PC-3 (cell line): ENCODE results near the gene MRM2. TPM values are rescaled to one million over a fixed set of nuclear protein-coding genes. Genes with fewer than 3 reads are reported as not detected.

ENCODE experiments used
- ATAC-seq: fragments of 200-7000 bp; cut with Tn5 transposase; 2 replicates; pipeline ENCODE4 v1.9.1; 2020; ENCODE audit warnings: mild to moderate bottlenecking, moderate library complexity
- BruUV-seq: library from RNA; stranded (reverse); fragments of 400-500 nt; replicated peaks from 2 replicates; lab custom pipeline; 2021; lab: Mats Ljungman, UMichigan
- CTCF ChIA-PET: fragments of 300-600 bp; sonication (Branson Sonifier 250); formaldehyde crosslinking; loops from one replicate; lab custom pipeline; 2022; ENCODE audit warnings: antibody characterized with exemption; lab: Charles Lee
- POLR2A ChIA-PET: fragments of 300-600 bp; sonication (Branson Sonifier 250); formaldehyde crosslinking; loops from one replicate; lab custom pipeline; 2022; ENCODE audit warnings: antibody characterized with exemption; ENCODE audit not compliant: unreplicated experiment; lab: Charles Lee
- DNase-seq: peaks from one replicate; pipeline ENCODE4 v3.0.0-alpha.2; 2015
- H2AFZ ChIP-seq: fragments of 300-600 bp; sonication (generic); 2 replicates; pipeline ENCODE4 v1.6.0; 2016; ENCODE audit warnings: antibody characterized with exemption, low read length
- H3F3A ChIP-seq: fragments of 300-600 bp; sonication (generic); one replicate; pipeline ENCODE4 v1.6.0; 2017; ENCODE audit warnings: antibody characterized with exemption, low read length, control low read depth, mild to moderate bottlenecking; ENCODE audit not compliant: unreplicated experiment
- H3K27ac ChIP-seq: fragments of 300-600 bp; sonication (generic); 2 replicates; pipeline ENCODE4 v1.5.1; 2016; ENCODE audit warnings: mild to moderate bottlenecking, low read length
- H3K27me3 ChIP-seq: fragments of 300-600 bp; sonication (generic); 2 replicates; pipeline ENCODE4 v1.6.1; 2016; ENCODE audit warnings: low read length, mixed read lengths
- H3K36me3 ChIP-seq: fragments of 300-600 bp; sonication (generic); 2 replicates; pipeline ENCODE4 v1.6.1; 2016; ENCODE audit warnings: low read depth, mixed run types, low read length, mixed read lengths
- H3K4me1 ChIP-seq: fragments of 300-600 bp; sonication (generic); 2 replicates; pipeline ENCODE4 v1.5.1; 2016; ENCODE audit warnings: low read length; ENCODE audit not compliant: insufficient read depth
- H3K4me2 ChIP-seq: fragments of 300-600 bp; sonication (generic); 2 replicates; pipeline ENCODE4 v1.6.0; 2016; ENCODE audit warnings: low read length
- H3K4me3 ChIP-seq: fragments of 300-600 bp; sonication (generic); 2 replicates; pipeline ENCODE4 v1.5.1; 2016; ENCODE audit warnings: mild to moderate bottlenecking, low read length, mixed read lengths
- H3K79me2 ChIP-seq: fragments of 300-600 bp; sonication (generic); 2 replicates; pipeline ENCODE4 v1.6.1; 2017; ENCODE audit warnings: low read length, mixed read lengths
- H3K9ac ChIP-seq: fragments of 300-600 bp; sonication (generic); 2 replicates; pipeline ENCODE4 v1.6.0; 2016; ENCODE audit warnings: mild to moderate bottlenecking, low read length
- H3K9me2 ChIP-seq: fragments of 300-600 bp; sonication (generic); replicated peaks from 2 replicates; pipeline ENCODE4 v1.6.1; 2016; ENCODE audit warnings: mixed run types, low read length, mixed read lengths
- H3K9me3 ChIP-seq: fragments of 300-600 bp; sonication (generic); 2 replicates; pipeline ENCODE4 v1.6.1; 2016; ENCODE audit warnings: low read length, mixed read lengths
- H4K20me1 ChIP-seq: fragments of 300-600 bp; sonication (generic); 2 replicates; pipeline ENCODE4 v1.6.1; 2016; ENCODE audit warnings: low read length, mixed read lengths
- CTCF ChIP-seq: fragments of 300-600 bp; sonication (generic); conservative IDR thresholded peaks from 2 replicates; pipeline ENCODE4 v1.5.1; 2017; ENCODE audit warnings: antibody characterized with exemption, low read depth, mild to moderate bottlenecking, low read length
- EZH2 ChIP-seq: fragments of 300-600 bp; sonication (generic); IDR thresholded peaks from one replicate; pipeline ENCODE4 v1.6.1; 2017; ENCODE audit warnings: antibody characterized with exemption, mild to moderate bottlenecking, low read length; ENCODE audit not compliant: unreplicated experiment
- EZH2phosphoT487 ChIP-seq: fragments of 300-600 bp; sonication (generic); IDR thresholded peaks from 2 replicates; pipeline ENCODE4 v1.6.1; 2018; ENCODE audit warnings: mild to moderate bottlenecking, antibody characterized with exemption, low read length, borderline replicate concordance
- intact Hi-C: fragments of 100-400 bp; cut with micrococcal nuclease; formaldehyde crosslinking; loops from 2 replicates; pipeline ENCODE4 v1.9.0; 2023
- total RNA-seq: library from RNA; depleted of rRNA; stranded (reverse); fragments of >200 nt; gene quantifications from 2 replicates; pipeline ENCODE4 v1.2.3, GENCODE V29; 2014

The MRM2 gene
- total RNA-seq, 1 experiment from 2014 or later, result 42.6 TPM

- POLR2A ChIA-PET, result no interaction called here
- Histone ChIP-seq H3K4me2 (no peak overlapping the region), H4K20me1 (no peaks in the 10 kb centered on the region), H3K27me3 (no peaks in the 10 kb centered on the region), H3K4me1 (peaks cover 21% of the 10 kb centered on the region), H3K9me2 (no peaks in the 10 kb centered on the region), H3K9ac (no peak overlapping the region), H2AFZ (no peak overlapping the region), H3K79me2 (no peaks in the 10 kb centered on the region), H3F3A (no peaks in the 10 kb centered on the region), H3K36me3 (no peaks in the 10 kb centered on the region), H3K9me3 (no peaks in the 10 kb centered on the region), H3K4me3 (no peak overlapping the region), H3K27ac (no peak overlapping the region)
- DNase-seq (no peak), ATAC-seq (no peak)
- intact Hi-C loops, result loop anchor here (5.0 kb wide), 1 partner anchor 49 kb away; the partner anchor contains the start of gene SNX8
- no peak for TF ChIP-seq EZH2
- no peak for TF ChIP-seq CTCF
- TF ChIP-seq EZH2phosphoT487, result no peak
- CTCF ChIA-PET, result no interaction called here
- BruUV-seq, result no TSS peak
Observed at GRCh38 chr7:2263176-2263575, 21.2 kb upstream of the MRM2 start.

GRCh38 chr7:2261611-2262010 lies 19.6 kb upstream of the MRM2 start:
- Histone ChIP-seq H3K79me2 (no peaks in the 10 kb centered on the region), H3K27me3 (no peaks in the 10 kb centered on the region), H4K20me1 (no peaks in the 10 kb centered on the region), H3K4me3 (no peak overlapping the region), H3K9ac (no peak overlapping the region), H3K4me2 (no peak overlapping the region), H2AFZ (no peak overlapping the region), H3K4me1 (peaks cover 18% of the 10 kb centered on the region), H3K9me2 (no peaks in the 10 kb centered on the region), H3K27ac (no peak overlapping the region), H3K9me3 (no peaks in the 10 kb centered on the region), H3K36me3 (no peaks in the 10 kb centered on the region), H3F3A (no peaks in the 10 kb centered on the region)
- BruUV-seq, result no TSS peak
- DNase-seq (no peak), ATAC-seq (no peak)
- no peak for TF ChIP-seq EZH2phosphoT487
- TF ChIP-seq CTCF, result no peak
- TF ChIP-seq EZH2, result no peak
- CTCF ChIA-PET, result no interaction called here
- POLR2A ChIA-PET, result no interaction called here
- intact Hi-C loops, result loop anchor here (5.0 kb wide), 1 partner anchor 51 kb away; the partner anchor contains the start of gene SNX8

GRCh38 chr7:2260820-2261219 lies 18.8 kb upstream of the MRM2 start:
- no peaks in the 10 kb centered on the region for H3K9me3 ChIP-seq
- ATAC-seq (peak; percentile 92), DNase-seq (peak; percentile 98)
- H3F3A ChIP-seq, result no peaks in the 10 kb centered on the region
- H3K27ac ChIP-seq, result peak overlapping the region; percentile 44
- ChIA-PET CTCF (interaction anchor here (0.5 to 0.6 kb wide), 2 partner anchors 25 to 49 kb away, joined by 3 read pairs; no protein-coding TSS in a partner anchor), POLR2A (no interaction called here)
- H3K4me1 ChIP-seq, result peaks cover 23% of the 10 kb centered on the region
- H3K79me2 ChIP-seq, result no peaks in the 10 kb centered on the region
- H3K9me2 ChIP-seq, result no peaks in the 10 kb centered on the region
- no peaks in the 10 kb centered on the region for H4K20me1 ChIP-seq
- H2AFZ ChIP-seq, result no peak overlapping the region
- intact Hi-C loops, result loop anchor here (5.0 kb wide), 1 partner anchor 51 kb away; the partner anchor contains the start of gene SNX8
- no peak overlapping the region for H3K4me3 ChIP-seq
- H3K9ac ChIP-seq, result no peak overlapping the region
- no peak overlapping the region for H3K4me2 ChIP-seq
- BruUV-seq, result no TSS peak
- no peaks in the 10 kb centered on the region for H3K36me3 ChIP-seq
- no peak for TF ChIP-seq EZH2
- no peak for TF ChIP-seq CTCF
- no peaks in the 10 kb centered on the region for H3K27me3 ChIP-seq
